B cell (primary cell): ENCODE results near the gene CNOT1.

Experiments used
- EZH2 ChIP-seq: IDR thresholded peaks from 2 replicates; pipeline ENCODE4 v1.6.1; 2012; ENCODE audit warnings: borderline replicate concordance, low read depth, mild to moderate bottlenecking, moderate library complexity, low read length; ENCODE audit not compliant: insufficient read depth, poor library complexity, severe bottlenecking
- TF ChIP-seq, protein P1 (sequence below): fragments of 200-600 bp; IDR thresholded peaks from one replicate; pipeline ENCODE4 v1.8.0; 2022; ENCODE audit warnings: antibody characterized with exemption, mild to moderate bottlenecking

DNA sequence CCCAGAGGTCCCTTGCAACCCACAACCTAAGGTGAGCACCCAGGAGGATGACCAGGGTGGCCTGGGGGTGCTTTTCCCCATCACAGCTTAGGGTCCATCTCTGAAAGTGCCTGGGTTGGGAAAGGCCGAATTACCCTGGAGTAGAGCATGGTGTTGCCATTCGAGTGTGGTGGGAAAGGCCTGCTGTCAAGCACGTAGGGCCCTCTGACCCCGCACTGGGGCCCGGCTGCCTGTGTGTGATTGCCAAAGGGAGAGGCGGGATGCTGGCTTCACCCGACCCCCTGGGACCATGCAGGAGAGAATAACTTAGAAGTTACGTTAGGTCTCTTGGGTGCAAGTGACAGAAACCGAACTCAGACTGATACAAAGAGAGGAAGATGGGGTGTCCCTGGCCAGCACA is 157.4 kb downstream of the CNOT1 start:
- TF ChIP-seq, protein P1, sequence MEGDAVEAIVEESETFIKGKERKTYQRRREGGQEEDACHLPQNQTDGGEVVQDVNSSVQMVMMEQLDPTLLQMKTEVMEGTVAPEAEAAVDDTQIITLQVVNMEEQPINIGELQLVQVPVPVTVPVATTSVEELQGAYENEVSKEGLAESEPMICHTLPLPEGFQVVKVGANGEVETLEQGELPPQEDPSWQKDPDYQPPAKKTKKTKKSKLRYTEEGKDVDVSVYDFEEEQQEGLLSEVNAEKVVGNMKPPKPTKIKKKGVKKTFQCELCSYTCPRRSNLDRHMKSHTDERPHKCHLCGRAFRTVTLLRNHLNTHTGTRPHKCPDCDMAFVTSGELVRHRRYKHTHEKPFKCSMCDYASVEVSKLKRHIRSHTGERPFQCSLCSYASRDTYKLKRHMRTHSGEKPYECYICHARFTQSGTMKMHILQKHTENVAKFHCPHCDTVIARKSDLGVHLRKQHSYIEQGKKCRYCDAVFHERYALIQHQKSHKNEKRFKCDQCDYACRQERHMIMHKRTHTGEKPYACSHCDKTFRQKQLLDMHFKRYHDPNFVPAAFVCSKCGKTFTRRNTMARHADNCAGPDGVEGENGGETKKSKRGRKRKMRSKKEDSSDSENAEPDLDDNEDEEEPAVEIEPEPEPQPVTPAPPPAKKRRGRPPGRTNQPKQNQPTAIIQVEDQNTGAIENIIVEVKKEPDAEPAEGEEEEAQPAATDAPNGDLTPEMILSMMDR = no peak
- TF ChIP-seq EZH2 = no peak
